Endodermal cell (in vitro differentiated cells): ENCODE data around the gene SLC66A3. TPM values are rescaled to one million over a fixed set of nuclear protein-coding genes. Genes with fewer than 3 reads are reported as not detected.

Experiments used
- DNase-seq: peaks from one replicate; pipeline ENCODE4 v3.0.0-alpha.2; 2017
- H3K27ac ChIP-seq: 2 replicates; pipeline ENCODE4 v1.5.1; 2013; ENCODE audit warnings: mild to moderate bottlenecking, low read depth, low read length, moderate library complexity
- H3K27me3 ChIP-seq: 2 replicates; pipeline ENCODE4 v1.6.1; 2013; ENCODE audit warnings: mild to moderate bottlenecking, low read length, moderate library complexity; ENCODE audit not compliant: insufficient read depth, control insufficient read depth, poor library complexity, severe bottlenecking
- H3K36me3 ChIP-seq: 2 replicates; pipeline ENCODE4 v1.7.0; 2013; ENCODE audit warnings: mild to moderate bottlenecking, low read length, moderate library complexity; ENCODE audit not compliant: control insufficient read depth, insufficient read depth
- H3K4me1 ChIP-seq: one replicate; pipeline ENCODE4 v1.7.0; 2013; ENCODE audit warnings: low read length; ENCODE audit not compliant: control insufficient read depth, insufficient read depth
- H3K4me3 ChIP-seq: 2 replicates; pipeline ENCODE4 v1.5.1; 2013; ENCODE audit warnings: mild to moderate bottlenecking, low read length, moderate library complexity
- H3K9ac ChIP-seq: 2 replicates; pipeline ENCODE4 v1.6.1; 2013; ENCODE audit warnings: mild to moderate bottlenecking, low read length, moderate library complexity; ENCODE audit not compliant: poor library complexity, severe bottlenecking; ENCODE audit errors: extremely low read depth
- H3K9me3 ChIP-seq: 2 replicates; pipeline ENCODE4 v1.6.1; 2013; ENCODE audit warnings: mild to moderate bottlenecking, low read length, moderate library complexity; ENCODE audit not compliant: control insufficient read depth
- H3K27ac Mint-ChIP-seq: 2 replicates; pipeline ENCODE4 v1.8.0; 2020; ENCODE audit warnings: mixed read lengths
- H3K27me3 Mint-ChIP-seq: 2 replicates; pipeline ENCODE4 v1.8.0; 2021; ENCODE audit warnings: mild to moderate bottlenecking, mixed read lengths; ENCODE audit not compliant: insufficient read depth
- H3K36me3 Mint-ChIP-seq: 2 replicates; pipeline ENCODE4 v1.8.0; 2020; ENCODE audit warnings: low read depth, mixed read lengths
- H3K4me1 Mint-ChIP-seq: 2 replicates; pipeline ENCODE4 v1.8.0; 2020; ENCODE audit warnings: mixed read lengths
- H3K4me3 Mint-ChIP-seq: 2 replicates; pipeline ENCODE4 v1.8.0; 2020; ENCODE audit warnings: mild to moderate bottlenecking, moderate library complexity, mixed read lengths
- H3K9me3 Mint-ChIP-seq: 2 replicates; pipeline ENCODE4 v1.8.0; 2020; ENCODE audit warnings: mild to moderate bottlenecking, mixed read lengths
- CTCF ChIP-seq: fragments of 200-600 bp; sonication (generic); conservative IDR thresholded peaks from 2 replicates; pipeline ENCODE4 v1.5.0; 2021; ENCODE audit warnings: antibody characterized with exemption, mild to moderate bottlenecking
- WGBS, 2 experiments: methylation state at CpG; one replicate each; pipeline versions ENCODE4 v1.1.5 to v1.1.7; 2013; ENCODE audit warnings: missing lambda C conversion rate in 2 of 2, mixed read lengths in 1 of 2; ENCODE audit not compliant: insufficient coverage in 1 of 2, insufficient read length in 1 of 2; 5-methylcytosine and 5-hydroxymethylcytosine counted together
- total RNA-seq, 2 donors: library from RNA; stranded (reverse); fragmentation: NEBNext Ultra II Directional in 1 of 2; extraction: Animal tissue kit (Norgen Biotek cat#: 25700) in 1 of 2; gene quantifications; 2 replicates in 1 of 2; 3 replicates in 1 of 2; pipeline ENCODE4 v1.2.1, GENCODE V29; 2021

The SLC66A3 gene
- total RNA-seq, 2 donors from 2014 or later = 14.4 to 17.5 TPM

GRCh38 chr2:11117776-11118175, 37.5 kb upstream of the SLC66A3 start:
- Mint-ChIP-seq H3K9me3 (peaks cover 5% of the 10 kb centered on the region), H3K36me3 (peaks cover 1% of the 10 kb centered on the region), H3K27ac (no peak overlapping the region), H3K27me3 (peaks cover 3% of the 10 kb centered on the region), H3K4me1 (no peaks in the 10 kb centered on the region), H3K4me3 (no peak overlapping the region)
- TF ChIP-seq CTCF = no peak
- Histone ChIP-seq H3K4me1 (no peaks in the 10 kb centered on the region), H3K27me3 (peaks cover 3% of the 10 kb centered on the region), H3K9me3 (no peaks in the 10 kb centered on the region), H3K27ac (no peak overlapping the region), H3K9ac (no peak overlapping the region), H3K4me3 (no peak overlapping the region), H3K36me3 (no peaks in the 10 kb centered on the region)
- DNase-seq = peak; percentile 34
- 93 to 96% methylated on average over 4 to 6 of the region's 6 CpGs for WGBS, 2 experiments

GRCh38 chr2:11118761-11119160, 36.5 kb upstream of the SLC66A3 start:
- H3K27me3 ChIP-seq = no peaks in the 10 kb centered on the region
- DNase-seq = peak; percentile 17
- no peak overlapping the region for H3K4me3 ChIP-seq
- Mint-ChIP-seq H3K4me1 (no peaks in the 10 kb centered on the region), H3K36me3 (peaks cover under 1% of the 10 kb centered on the region), H3K9me3 (peaks cover under 1% of the 10 kb centered on the region), H3K4me3 (no peak overlapping the region), H3K27ac (no peak overlapping the region), H3K27me3 (peaks cover 2% of the 10 kb centered on the region)
- H3K27ac ChIP-seq = no peak overlapping the region
- H3K4me1 ChIP-seq = peaks cover 5% of the 10 kb centered on the region
- no peak for TF ChIP-seq CTCF
- no peaks in the 10 kb centered on the region for H3K9me3 ChIP-seq
- no peaks in the 10 kb centered on the region for H3K36me3 ChIP-seq
- 93 to 96% methylated on average over 3 of the region's 3 CpGs for WGBS, 2 experiments
- no peak overlapping the region for H3K9ac ChIP-seq

GRCh38 chr2:11121099-11121822, 34.0 kb upstream of the SLC66A3 start:
- Mint-ChIP-seq H3K4me3 (no peak overlapping the region), H3K27me3 (peaks cover 3% of the 10 kb centered on the region), H3K36me3 (no peaks in the 10 kb centered on the region), H3K27ac (peak overlapping the region; percentile 21), H3K4me1 (peaks cover 2% of the 10 kb centered on the region), H3K9me3 (no peaks in the 10 kb centered on the region)
- 78% methylated on average over 7 to 8 of the region's 8 CpGs for WGBS, 2 experiments
- no peaks in the 10 kb centered on the region for H3K36me3 ChIP-seq
- no peak overlapping the region for H3K9ac ChIP-seq
- H3K4me1 ChIP-seq = peaks cover 8% of the 10 kb centered on the region
- H3K9me3 ChIP-seq = no peaks in the 10 kb centered on the region
- no peak for TF ChIP-seq CTCF
- peak; percentile 67 for DNase-seq
- H3K4me3 ChIP-seq = no peak overlapping the region
- no peak overlapping the region for H3K27ac ChIP-seq
- no peaks in the 10 kb centered on the region for H3K27me3 ChIP-seq
